ENCODE results near the gene BTBD17. TPM values are rescaled to one million over a fixed set of nuclear protein-coding genes. Genes with fewer than 3 reads are reported as not detected.

Gene BTBD17
- total and polyA plus RNA-seq, 4 donors, result not detected

GRCh38 chr17:74314877-74315276 lies 46.8 kb downstream of the BTBD17 start:
- Histone ChIP-seq H3K4me1 (ENCODE audit: control insufficient read depth in 1 of 2, insufficient read depth in 2 of 2, low read length in 2 of 2) (no peaks in the 10 kb centered on the region), H3K27ac (ENCODE audit: low read depth in 1 of 2, low read length in 2 of 2) (no peak overlapping the region), H3K9me3 (ENCODE audit: control insufficient read depth, low read length) (no peaks in the 10 kb centered on the region), H3K4me3 (ENCODE audit: low read length in 2 of 2) (no peak overlapping the region), H3K36me3 (ENCODE audit: control insufficient read depth in 1 of 2, insufficient read depth in 2 of 2, low read length in 1 of 2) (no peaks in the 10 kb centered on the region), H3K27me3 (ENCODE audit: control insufficient read depth in 1 of 2, insufficient read depth in 2 of 2, low read length in 1 of 2) (no peaks in the 10 kb centered on the region)
- DNase-seq, result no peak
- intact Hi-C loops (cut with DNase I), result no loop called here
- 87 to 88% methylated on average over 15 of the region's 15 CpGs for WGBS, 2 donors
- ATAC-seq (ENCODE audit: low FRiP score), result no peak

GRCh38 chr17:74309902-74310301 lies 51.8 kb downstream of the BTBD17 start:
- intact Hi-C loops (cut with DNase I), result no loop called here
- Histone ChIP-seq H3K4me1 (ENCODE audit: control insufficient read depth in 1 of 2, insufficient read depth in 2 of 2, low read length in 2 of 2) (no peaks in the 10 kb centered on the region), H3K36me3 (ENCODE audit: control insufficient read depth in 1 of 2, insufficient read depth in 2 of 2, low read length in 1 of 2) (no peaks in the 10 kb centered on the region)

GRCh38 chr17:74307984-74308773 lies 53.5 kb downstream of the BTBD17 start:
- ATAC-seq (ENCODE audit: low FRiP score), result no peak
- Histone ChIP-seq H3K27ac (ENCODE audit: low read depth in 1 of 2, low read length in 2 of 2) (no peak overlapping the region), H3K4me1 (ENCODE audit: control insufficient read depth in 1 of 2, insufficient read depth in 2 of 2, low read length in 2 of 2) (no peaks in the 10 kb centered on the region), H3K36me3 (ENCODE audit: control insufficient read depth in 1 of 2, insufficient read depth in 2 of 2, low read length in 1 of 2) (no peaks in the 10 kb centered on the region), H3K9me3 (ENCODE audit: control insufficient read depth, low read length) (no peaks in the 10 kb centered on the region), H3K4me3 (ENCODE audit: low read length in 2 of 2) (no peak overlapping the region), H3K27me3 (ENCODE audit: control insufficient read depth in 1 of 2, insufficient read depth in 2 of 2, low read length in 1 of 2) (peaks cover 0 to 1% of the 10 kb centered on the region in 2 donors)
- intact Hi-C loops (cut with DNase I), result no loop called here
- no peak for DNase-seq
- WGBS, 2 donors, result 59 to 65% methylated on average over 15 of the region's 15 CpGs

More at GRCh38 chr17:74309902-74310301, 51.8 kb downstream of the BTBD17 start:
- Histone ChIP-seq H3K4me3 (ENCODE audit: low read length in 2 of 2) (no peak overlapping the region), H3K27ac (ENCODE audit: low read depth in 1 of 2, low read length in 2 of 2) (no peak overlapping the region), H3K27me3 (ENCODE audit: control insufficient read depth in 1 of 2, insufficient read depth in 2 of 2, low read length in 1 of 2) (peaks cover 0 to 1% of the 10 kb centered on the region in 2 donors), H3K9me3 (ENCODE audit: control insufficient read depth, low read length) (no peaks in the 10 kb centered on the region)
- WGBS, 2 donors, result 58 to 65% methylated on average over 12 of the region's 12 CpGs
- no peak for DNase-seq
- no peak for ATAC-seq (ENCODE audit: low FRiP score)

Other genes starting within 250 kb of the BTBD17 start
- gene RPL38, start 158.2 kb downstream of the BTBD17 start, total RNA-seq, result 100 to 1,000 TPM; 597 to 622 TPM
- gene RPL38, start 158.2 kb downstream of the BTBD17 start, polyA plus RNA-seq, result 1,000 to 10,000 TPM; 1,364 to 2,568 TPM
- gene TTYH2, start 148.3 kb downstream of the BTBD17 start, total RNA-seq, result 10 to 100 TPM in 1 of 2 donors, 1 to 10 TPM in 1; 4.4 to 13.0 TPM
- gene TTYH2, start 148.3 kb downstream of the BTBD17 start, polyA plus RNA-seq, result 1 to 10 TPM; 3.1 to 4.4 TPM
- not detected for gene DNAI2, start 87.6 kb downstream of the BTBD17 start, total RNA-seq
- not detected for gene DNAI2, start 87.6 kb downstream of the BTBD17 start, polyA plus RNA-seq
- 1 to 10 TPM; 4.4 to 5.1 TPM for gene KIF19, start 35.6 kb downstream of the BTBD17 start, total RNA-seq
- gene KIF19, start 35.6 kb downstream of the BTBD17 start, polyA plus RNA-seq, result not detected
- gene GPR142, start 5.6 kb upstream of the BTBD17 start, total RNA-seq, result 1 to 10 TPM in 1 of 2 donors, not detected in 1; 2.1 TPM
- gene GPR142, start 5.6 kb upstream of the BTBD17 start, polyA plus RNA-seq, result not detected
- gene GPRC5C, start 70.2 kb upstream of the BTBD17 start, total RNA-seq, result 10 to 100 TPM; 43.6 to 51.7 TPM
- 10 to 100 TPM; 31.6 to 59.4 TPM for gene GPRC5C, start 70.2 kb upstream of the BTBD17 start, polyA plus RNA-seq
- gene CD300A, start 104.8 kb upstream of the BTBD17 start, total RNA-seq, result 10 to 100 TPM; 10.3 to 10.4 TPM
- gene CD300A, start 104.8 kb upstream of the BTBD17 start, polyA plus RNA-seq, result 1 to 10 TPM; 2.6 to 9.1 TPM
- gene CD300LB, start 169.6 kb upstream of the BTBD17 start, total RNA-seq, result 1 to 10 TPM; 1.3 to 1.6 TPM
- gene CD300LB, start 169.6 kb upstream of the BTBD17 start, polyA plus RNA-seq, result 1 to 10 TPM in 1 of 2 donors, not detected in 1; 1.1 TPM
- gene CD300C, start 184.2 kb upstream of the BTBD17 start, total RNA-seq, result 1 to 10 TPM; 2.2 to 2.9 TPM
- gene CD300C, start 184.2 kb upstream of the BTBD17 start, polyA plus RNA-seq, result under 1 TPM; 0.28 to 0.88 TPM
- not detected for gene CD300H, start 205.6 kb upstream of the BTBD17 start, total RNA-seq
- gene CD300H, start 205.6 kb upstream of the BTBD17 start, polyA plus RNA-seq, result not detected
- gene CD300LD, start 230.4 kb upstream of the BTBD17 start, total RNA-seq, result not detected
- gene CD300LD, start 230.4 kb upstream of the BTBD17 start, polyA plus RNA-seq, result under 1 TPM in 1 of 2 donors, not detected in 1; 0.75 TPM